AG04450 (cell line): Measurements from ENCODE around the gene PDE2A. TPM values are rescaled to one million over a fixed set of nuclear protein-coding genes. Genes with fewer than 3 reads are reported as not detected.

Experiments
- CTCF ChIA-PET: fragments of 300-600, 350-600 bp; formaldehyde crosslinking; extraction: SDS; loops from one replicate; lab custom pipeline; 2022; ENCODE audit warnings: antibody characterized with exemption, inconsistent platforms; lab: Charles Lee
- POLR2A ChIA-PET: fragments of 350-600 bp; formaldehyde crosslinking; extraction: SDS; loops from one replicate; lab custom pipeline; 2021; ENCODE audit warnings: antibody characterized with exemption, inconsistent platforms; lab: Yijun Ruan, JAX
- DNase-seq: peaks from one replicate; pipeline ENCODE4 v3.0.0-alpha.2; 2011; ENCODE audit warnings: low read depth, low spot score
- H3K27ac ChIP-seq: one replicate; pipeline ENCODE4 v1.5.1; 2012; ENCODE audit warnings: low read depth, low read length, control low read depth
- H3K27me3 ChIP-seq: one replicate; pipeline ENCODE4 v1.6.0; 2012; ENCODE audit warnings: low read length; ENCODE audit not compliant: control insufficient read depth, insufficient read depth
- H3K4me3 ChIP-seq: 2 replicates; pipeline ENCODE4 v1.5.1; 2011; ENCODE audit warnings: mild to moderate bottlenecking, low read depth, low read length, control low read depth
- H3K9me3 ChIP-seq: 2 replicates; pipeline ENCODE4 v1.5.1; 2012; ENCODE audit warnings: low read length; ENCODE audit not compliant: control insufficient read depth, insufficient read depth
- polyA plus RNA-seq: library from polyadenylated mRNA; depleted of rRNA; stranded (reverse); fragments of >200 nt; gene quantifications from 2 replicates; pipeline ENCODE4 v1.2.3, GENCODE V29; 2011
- TF ChIP-seq, protein P1 (sequence below): IDR thresholded peaks from 2 replicates; pipeline ENCODE4 v1.5.1; 2011; ENCODE audit warnings: low read depth, low read length, control low read depth, inconsistent platforms

Gene PDE2A
- polyA plus RNA-seq, 1 experiment, result 0.02 TPM

DNA sequence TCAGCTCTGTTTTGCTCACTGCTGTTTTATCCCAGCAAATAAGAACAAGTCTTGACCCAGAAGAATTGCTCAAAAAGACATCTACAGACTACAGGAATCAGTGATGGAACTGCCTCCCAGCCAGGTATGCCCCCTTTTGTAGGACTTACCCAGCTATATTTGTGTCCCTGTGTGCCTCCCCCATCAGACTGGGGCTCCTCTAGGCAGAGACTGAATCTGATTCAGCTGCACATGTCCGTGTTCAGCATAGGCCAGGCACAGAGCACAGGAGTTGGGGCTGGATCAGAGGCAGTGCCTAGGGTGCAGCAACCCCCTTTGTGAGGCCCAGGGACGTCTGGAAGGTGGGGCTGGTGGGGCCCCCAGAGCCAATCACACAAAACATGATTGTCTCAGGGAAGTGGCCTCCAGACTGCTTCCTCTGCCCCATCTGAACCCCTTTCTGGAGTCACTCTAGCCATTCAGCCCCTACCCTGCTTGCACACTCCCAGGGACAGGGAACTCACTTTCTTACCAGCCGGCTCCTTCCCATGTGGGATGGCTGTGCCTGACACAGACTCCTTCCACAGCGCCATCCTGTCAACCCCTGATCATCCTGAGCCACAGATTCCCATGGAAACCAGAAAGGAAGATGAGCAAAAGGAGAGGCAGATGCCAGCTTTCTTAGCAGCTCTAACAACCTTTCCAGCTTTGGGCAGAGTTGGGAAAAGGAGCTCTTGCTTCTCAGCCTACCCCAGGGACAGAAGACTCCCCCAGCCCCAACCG, 24.8 kb downstream of the PDE2A start:
- Histone ChIP-seq H3K27me3 (peaks cover 41% of the 10 kb centered on the region), H3K9me3 (no peaks in the 10 kb centered on the region; the same call in 1 of the 2 replicates), H3K27ac (no peak overlapping the region), H3K4me3 (no peak overlapping the region)
- TF ChIP-seq, protein P1, sequence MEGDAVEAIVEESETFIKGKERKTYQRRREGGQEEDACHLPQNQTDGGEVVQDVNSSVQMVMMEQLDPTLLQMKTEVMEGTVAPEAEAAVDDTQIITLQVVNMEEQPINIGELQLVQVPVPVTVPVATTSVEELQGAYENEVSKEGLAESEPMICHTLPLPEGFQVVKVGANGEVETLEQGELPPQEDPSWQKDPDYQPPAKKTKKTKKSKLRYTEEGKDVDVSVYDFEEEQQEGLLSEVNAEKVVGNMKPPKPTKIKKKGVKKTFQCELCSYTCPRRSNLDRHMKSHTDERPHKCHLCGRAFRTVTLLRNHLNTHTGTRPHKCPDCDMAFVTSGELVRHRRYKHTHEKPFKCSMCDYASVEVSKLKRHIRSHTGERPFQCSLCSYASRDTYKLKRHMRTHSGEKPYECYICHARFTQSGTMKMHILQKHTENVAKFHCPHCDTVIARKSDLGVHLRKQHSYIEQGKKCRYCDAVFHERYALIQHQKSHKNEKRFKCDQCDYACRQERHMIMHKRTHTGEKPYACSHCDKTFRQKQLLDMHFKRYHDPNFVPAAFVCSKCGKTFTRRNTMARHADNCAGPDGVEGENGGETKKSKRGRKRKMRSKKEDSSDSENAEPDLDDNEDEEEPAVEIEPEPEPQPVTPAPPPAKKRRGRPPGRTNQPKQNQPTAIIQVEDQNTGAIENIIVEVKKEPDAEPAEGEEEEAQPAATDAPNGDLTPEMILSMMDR, result no peak
- POLR2A ChIA-PET, result no interaction called here
- DNase-seq, result no peak
- CTCF ChIA-PET, result interaction anchor here (0.6 to 1.0 kb wide), 2 partner anchors 63 to 178 kb away, joined by 3 to 5 read pairs; no protein-coding TSS in a partner anchor

DNA sequence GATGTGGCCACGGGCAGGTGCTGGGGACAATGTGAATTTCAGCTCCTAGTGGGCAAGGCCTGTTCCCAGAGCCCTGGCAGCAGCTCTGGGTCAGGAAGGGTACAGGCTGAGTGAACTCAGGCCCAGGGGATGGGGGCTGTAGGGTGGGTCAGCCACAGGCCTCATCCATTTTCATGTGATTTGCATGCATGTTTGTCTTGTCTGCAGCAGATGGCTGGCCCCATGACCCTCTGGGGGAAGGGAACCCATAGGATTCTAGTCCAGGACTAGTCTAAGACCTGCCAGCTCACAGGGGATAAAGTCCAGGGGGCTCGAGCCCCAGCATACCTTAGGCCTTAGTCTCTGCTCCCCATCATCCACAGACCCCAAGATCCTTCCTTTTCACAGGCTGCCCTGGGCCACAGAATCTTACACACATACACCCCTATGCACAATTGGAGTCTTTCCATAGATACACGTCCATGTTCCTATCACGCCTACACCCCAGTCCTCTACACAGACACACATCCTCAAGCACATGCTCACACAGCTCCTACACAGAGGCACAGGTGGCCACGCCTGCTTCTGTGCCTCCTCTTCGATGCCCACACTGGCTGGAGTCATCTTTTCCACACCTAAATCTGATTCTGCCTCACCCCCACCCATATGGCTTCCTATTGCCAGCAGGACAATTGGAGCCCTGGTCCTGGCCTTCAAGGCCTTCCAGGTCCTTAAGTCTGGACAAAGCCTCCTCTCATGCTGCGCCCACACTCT, 25.7 kb downstream of the PDE2A start:
- ChIA-PET POLR2A (no interaction called here), CTCF (interaction anchor here (1.0 kb wide), 1 partner anchor 177 kb away, joined by 3 read pairs; no protein-coding TSS in a partner anchor)
- no peak overlapping the region for H3K27ac ChIP-seq
- no peak overlapping the region for H3K4me3 ChIP-seq
- peaks cover 38% of the 10 kb centered on the region for H3K27me3 ChIP-seq
- H3K9me3 ChIP-seq, result no peaks in the 10 kb centered on the region; the same call in 1 of the 2 replicates
- TF ChIP-seq, protein P1, result no peak
- DNase-seq, result no peak

DNA sequence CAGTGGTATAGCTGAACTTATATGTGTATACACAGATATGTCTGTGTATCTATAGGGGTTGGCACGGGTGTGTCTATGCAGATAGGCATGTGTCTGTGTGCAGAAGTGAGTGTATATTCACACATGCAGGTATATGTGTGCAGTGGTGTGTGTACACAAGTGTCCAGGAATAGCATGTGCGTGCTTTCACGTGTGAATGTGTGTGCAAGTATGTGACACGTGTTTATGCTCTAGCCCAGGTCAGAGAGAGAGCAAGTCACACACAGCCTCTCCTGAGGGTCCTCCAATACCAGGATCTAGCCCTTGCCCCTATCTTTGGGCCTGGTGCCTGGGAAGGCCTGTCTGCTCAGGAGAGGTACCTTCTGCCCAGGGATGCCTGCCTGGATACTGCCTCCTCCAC, 26.3 kb downstream of the PDE2A start:
- Histone ChIP-seq H3K9me3 (no peaks in the 10 kb centered on the region; the same call in 1 of the 2 replicates), H3K4me3 (no peak overlapping the region), H3K27me3 (peaks cover 33% of the 10 kb centered on the region), H3K27ac (no peak overlapping the region)
- POLR2A ChIA-PET, result no interaction called here
- CTCF ChIA-PET, result no interaction called here
- no peak for DNase-seq
- TF ChIP-seq, protein P1, result no peak

DNA sequence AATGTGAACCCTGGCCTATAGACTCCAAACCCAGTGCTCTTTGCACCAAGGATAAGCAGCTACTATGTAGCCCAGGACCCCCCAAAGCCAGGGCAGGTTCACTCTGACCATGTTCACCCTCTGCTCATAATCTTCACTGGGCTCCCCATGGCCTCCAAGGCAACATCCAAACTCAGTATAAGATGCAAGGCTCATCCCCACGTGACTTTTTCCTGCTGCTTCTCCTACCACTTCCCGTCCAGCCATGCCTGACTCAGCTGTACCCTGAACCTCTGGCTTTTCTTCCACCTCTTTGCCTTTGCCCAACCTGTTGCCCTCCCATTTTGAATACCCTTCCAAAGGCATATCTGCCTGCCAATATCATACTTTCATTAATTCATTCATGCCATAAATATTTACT, 27.8 kb downstream of the PDE2A start:
- no peak overlapping the region for H3K27ac ChIP-seq
- TF ChIP-seq, protein P1, result no peak
- no peak overlapping the region for H3K4me3 ChIP-seq
- POLR2A ChIA-PET, result no interaction called here
- CTCF ChIA-PET, result interaction anchor here (2.6 kb wide), 1 partner anchor 175 kb away, joined by 14 read pairs; no protein-coding TSS in a partner anchor
- H3K27me3 ChIP-seq, result peaks cover 24% of the 10 kb centered on the region
- no peaks in the 10 kb centered on the region; the same call in 1 of the 2 replicates for H3K9me3 ChIP-seq
- no peak for DNase-seq
